GM19372 (cell line): ENCODE results near the gene FSTL4.

Experiments used
- ATAC-seq: cut with Tn5 transposase; IDR thresholded peaks from one replicate; pipeline ENCODE4 v1.9.1; 2021; ENCODE audit warnings: mild to moderate bottlenecking, low read depth, moderate library complexity; ENCODE audit not compliant: unreplicated experiment

The FSTL4 gene

GRCh38 chr5:133309166-133309795, 303.1 kb downstream of the FSTL4 start:
- no peak for ATAC-seq

GRCh38 chr5:133307275-133307674, 305.1 kb downstream of the FSTL4 start:
- no peak for ATAC-seq

GRCh38 chr5:133304707-133305216, 307.6 kb downstream of the FSTL4 start:
- ATAC-seq, result no peak

- no peak for ATAC-seq
Measured at GRCh38 chr5:133304178-133304577, 308.2 kb downstream of the FSTL4 start.

- ATAC-seq, result no peak
Measured at GRCh38 chr5:133303298-133303697, 309.0 kb downstream of the FSTL4 start.

GRCh38 chr5:133299728-133300127, 312.6 kb downstream of the FSTL4 start:
- ATAC-seq, result no peak

GRCh38 chr5:133299021-133299420, 313.3 kb downstream of the FSTL4 start:
- ATAC-seq, result no peak

- ATAC-seq, result no peak
Measured at GRCh38 chr5:133298447-133298846, 313.9 kb downstream of the FSTL4 start.

GRCh38 chr5:133297293-133297692, 315.0 kb downstream of the FSTL4 start:
- no peak for ATAC-seq

- ATAC-seq, result no peak
Measured at GRCh38 chr5:133296624-133297023, 315.7 kb downstream of the FSTL4 start.

GRCh38 chr5:133295520-133295919, 316.8 kb downstream of the FSTL4 start:
- no peak for ATAC-seq

- ATAC-seq, result no peak
Measured at GRCh38 chr5:133294380-133294779, 318.0 kb downstream of the FSTL4 start.

GRCh38 chr5:133293960-133294359, 318.4 kb downstream of the FSTL4 start:
- ATAC-seq, result no peak

GRCh38 chr5:133292300-133292699, 320.0 kb downstream of the FSTL4 start:
- ATAC-seq, result no peak

GRCh38 chr5:133291524-133291923, 320.8 kb downstream of the FSTL4 start:
- ATAC-seq, result no peak

GRCh38 chr5:133290669-133291240, 321.6 kb downstream of the FSTL4 start:
- ATAC-seq, result no peak

GRCh38 chr5:133289686-133290367, 322.5 kb downstream of the FSTL4 start:
- no peak for ATAC-seq

- ATAC-seq, result no peak
Measured at GRCh38 chr5:133287500-133287899, 324.8 kb downstream of the FSTL4 start.

GRCh38 chr5:133286483-133286882, 325.9 kb downstream of the FSTL4 start:
- ATAC-seq, result no peak

GRCh38 chr5:133285583-133286021, 326.7 kb downstream of the FSTL4 start:
- ATAC-seq, result no peak

GRCh38 chr5:133284306-133284705, 328.0 kb downstream of the FSTL4 start:
- no peak for ATAC-seq

- no peak for ATAC-seq
Measured at GRCh38 chr5:133278317-133278716, 334.0 kb downstream of the FSTL4 start.
